Middle frontal gyrus (tissue), 1 donor: ENCODE measurements around the gene SLAMF9.

Source experiments
- DNase-seq: peaks from one replicate; pipeline ENCODE4 v3.0.0-alpha.2; 2015; ENCODE audit warnings: low spot score; ENCODE audit errors: extremely low spot score

The SLAMF9 gene

DNA sequence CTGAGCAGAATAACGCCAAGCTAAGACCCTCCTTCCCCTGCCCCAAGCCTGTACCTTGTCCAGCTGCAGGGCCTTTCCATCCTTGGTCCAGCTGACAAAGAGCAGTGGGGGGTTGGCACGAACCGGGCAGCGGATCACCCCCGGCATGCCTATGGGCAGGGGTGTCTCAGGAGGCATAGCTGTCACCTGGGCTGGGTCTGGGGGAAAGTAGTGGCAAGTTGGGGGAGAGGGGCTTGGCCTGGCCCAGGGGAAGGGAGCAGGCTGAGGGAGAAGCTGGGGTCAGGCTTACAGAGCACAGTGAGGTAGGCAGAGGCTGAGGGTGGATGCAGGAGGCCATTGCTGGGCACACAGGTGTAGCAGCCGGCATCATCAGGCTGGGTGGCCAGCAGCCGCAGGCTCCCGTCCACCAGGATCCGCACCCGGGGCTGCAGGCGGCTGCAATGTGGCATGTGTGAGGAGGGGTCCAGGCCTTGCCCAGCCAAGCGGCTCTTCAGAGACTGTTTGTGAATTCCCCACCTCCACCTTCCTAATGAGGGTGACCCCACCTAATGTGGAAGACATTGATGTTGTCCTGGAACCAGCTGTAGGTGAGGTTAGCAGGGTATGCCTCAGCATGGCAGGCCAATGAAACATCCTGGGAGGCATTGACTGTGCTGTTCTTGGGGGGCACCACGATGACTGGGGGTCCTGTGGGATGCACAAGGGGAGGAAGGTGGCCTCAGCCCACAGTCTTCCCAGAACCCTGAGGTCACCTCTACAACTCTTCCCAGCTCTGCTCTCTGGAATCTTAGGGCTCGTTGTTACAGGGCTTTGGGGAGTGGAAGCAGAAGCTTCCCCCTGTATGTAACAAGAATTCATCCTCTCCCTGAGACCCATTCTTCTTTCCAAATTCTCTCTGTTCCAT, 19.6 kb downstream of the SLAMF9 start:
- no peak for DNase-seq

DNA sequence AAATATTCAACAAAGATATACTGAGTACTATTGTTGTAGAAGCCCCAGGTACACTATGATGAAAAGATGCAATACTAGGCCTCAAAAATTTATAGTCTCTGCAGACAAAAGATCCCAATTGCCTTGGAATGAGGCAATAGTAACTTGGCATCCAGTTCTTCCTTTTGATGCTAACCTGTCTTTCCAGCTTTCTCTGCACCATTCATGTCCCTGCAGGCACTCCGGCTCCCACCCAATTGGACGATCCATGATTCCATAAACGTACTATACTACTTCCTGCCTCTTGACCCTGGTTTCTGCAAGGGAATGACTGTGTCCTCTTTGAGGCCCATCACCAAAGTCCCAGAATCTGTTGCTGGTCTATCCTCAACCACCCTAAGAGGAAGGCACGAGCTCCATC, 20.7 kb downstream of the SLAMF9 start:
- no peak for DNase-seq

- DNase-seq: no peak
Observed at GRCh38 chr1:159932296-159933285, 21.4 kb downstream of the SLAMF9 start.

DNA sequence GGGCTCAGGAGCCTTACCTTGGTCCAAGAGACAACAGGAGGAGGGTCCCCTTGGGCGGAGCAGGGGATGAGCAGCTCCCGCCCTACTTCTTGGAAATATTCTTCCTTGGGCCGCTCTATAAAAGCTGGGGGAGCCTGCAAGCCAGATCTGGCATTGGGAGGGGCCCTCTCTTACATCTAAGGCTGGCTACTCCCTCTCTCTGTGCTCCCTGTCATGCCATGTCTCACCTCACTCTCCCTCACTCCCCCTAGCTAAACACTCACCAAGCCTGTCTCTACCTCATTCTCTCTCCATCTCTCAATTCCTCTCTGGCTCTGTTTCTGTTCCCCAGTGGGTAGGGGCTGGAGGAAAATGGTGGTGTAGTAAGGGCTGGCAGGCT, 22.3 kb downstream of the SLAMF9 start:
- no peak for DNase-seq

GRCh38 chr1:159931101-159931794, 22.8 kb downstream of the SLAMF9 start:
- DNase-seq: no peak

- no peak for DNase-seq
Observed at GRCh38 chr1:159930634-159931033, 23.4 kb downstream of the SLAMF9 start.

- no peak for DNase-seq
Observed at GRCh38 chr1:159930216-159930615, 23.8 kb downstream of the SLAMF9 start.

- DNase-seq: no peak
Observed at GRCh38 chr1:159929155-159930051, 24.6 kb downstream of the SLAMF9 start.

GRCh38 chr1:159928491-159929050, 25.5 kb downstream of the SLAMF9 start:
- DNase-seq: no peak

DNA sequence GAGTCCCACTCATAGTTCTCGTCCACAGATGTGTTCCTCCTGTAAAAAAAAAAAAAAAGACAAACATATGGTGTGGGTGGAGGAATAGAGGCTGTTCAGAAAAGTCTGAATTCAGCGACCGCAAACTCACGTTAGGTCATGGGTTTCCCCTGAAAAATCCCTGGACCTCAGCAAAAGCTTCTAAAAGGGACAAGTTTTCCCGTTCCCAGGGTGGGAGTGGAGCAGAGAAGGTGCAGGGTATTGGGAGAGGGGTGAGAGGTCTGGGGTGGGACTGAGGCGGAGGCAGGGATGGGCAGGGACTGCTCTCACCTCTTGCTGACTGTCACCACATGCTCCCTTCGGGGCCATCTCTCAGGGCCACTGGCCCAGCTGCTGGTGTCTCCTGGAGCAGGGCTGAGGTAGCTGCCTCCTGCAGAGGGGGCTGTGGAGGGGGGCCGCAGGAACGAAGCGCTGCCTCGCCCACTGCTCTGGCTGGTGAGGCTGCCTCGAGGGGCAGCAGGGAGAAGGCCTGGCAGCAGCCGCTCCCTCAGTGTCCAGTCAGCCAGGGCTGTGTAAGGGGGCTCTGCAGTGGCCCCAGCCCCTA, 26.1 kb downstream of the SLAMF9 start:
- DNase-seq: no peak

GRCh38 chr1:159927211-159927848, 26.7 kb downstream of the SLAMF9 start:
- no peak for DNase-seq

DNA sequence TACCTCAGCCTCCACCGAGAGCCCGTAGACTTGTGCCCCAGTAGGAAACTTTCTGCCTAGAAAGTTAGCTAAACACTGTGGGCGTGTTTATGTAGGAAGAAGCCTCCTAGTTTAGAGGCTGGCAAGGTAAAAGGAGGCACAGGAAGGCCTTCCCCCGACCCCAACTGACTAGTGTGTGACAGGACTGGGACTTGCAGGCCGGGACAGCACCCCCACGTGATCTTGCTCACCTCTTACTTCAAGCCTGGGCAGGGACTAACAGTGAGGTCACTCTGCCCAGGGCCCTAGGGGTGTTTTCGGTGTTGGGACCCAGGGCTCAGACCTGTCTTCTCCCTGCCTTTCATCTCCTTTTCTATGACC, 28.3 kb downstream of the SLAMF9 start:
- DNase-seq: no peak

- no peak for DNase-seq
Observed at GRCh38 chr1:159924791-159925718, 29.0 kb downstream of the SLAMF9 start, which contains the start of gene TAGLN2. Gene TAGLN2 (minus strand): TSS chr1:159925507. CDS start chr1:159920509, 4,998 bp downstream.

- no peak for DNase-seq
Observed at GRCh38 chr1:159924025-159924790, 29.8 kb downstream of the SLAMF9 start.

DNA sequence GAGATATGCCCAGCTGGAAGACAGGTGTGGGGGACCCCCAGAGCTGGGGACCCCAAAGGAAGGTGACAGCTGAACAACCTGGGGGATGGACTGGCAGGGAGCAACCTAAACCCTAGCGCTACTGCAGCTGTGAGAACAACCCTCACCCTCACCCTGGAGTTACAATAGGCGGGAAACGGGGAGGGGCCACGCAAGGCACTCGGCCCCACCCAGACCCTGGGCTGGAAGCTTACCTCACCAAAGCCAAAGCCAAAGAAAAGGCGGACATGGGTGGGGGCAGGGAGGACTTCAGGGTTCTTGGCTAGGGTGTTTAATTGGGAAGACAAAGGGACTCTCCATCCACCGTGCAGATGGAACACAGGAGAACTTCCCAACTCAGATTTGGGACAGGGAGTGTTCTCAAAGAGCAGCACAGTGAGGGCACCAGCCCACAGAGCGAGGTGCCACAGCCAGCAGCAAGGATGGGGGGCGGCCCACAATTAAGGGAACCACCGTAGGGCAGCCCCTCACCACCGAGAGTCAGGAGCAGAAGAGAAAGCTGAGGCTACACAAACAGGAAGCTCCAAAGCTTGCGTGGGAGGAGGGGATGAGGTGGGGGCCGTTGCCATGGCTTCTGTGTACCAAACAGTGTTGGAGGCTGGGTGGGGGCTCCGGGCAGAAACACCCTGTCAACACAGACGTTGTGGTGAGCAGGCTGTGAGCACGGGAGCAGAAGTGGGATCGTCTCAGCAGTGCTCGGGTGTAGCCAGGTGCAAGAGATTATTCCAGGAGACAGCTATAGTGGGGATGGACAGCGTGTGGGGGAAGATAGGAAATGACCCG, 30.6 kb downstream of the SLAMF9 start:
- DNase-seq: no peak

DNA sequence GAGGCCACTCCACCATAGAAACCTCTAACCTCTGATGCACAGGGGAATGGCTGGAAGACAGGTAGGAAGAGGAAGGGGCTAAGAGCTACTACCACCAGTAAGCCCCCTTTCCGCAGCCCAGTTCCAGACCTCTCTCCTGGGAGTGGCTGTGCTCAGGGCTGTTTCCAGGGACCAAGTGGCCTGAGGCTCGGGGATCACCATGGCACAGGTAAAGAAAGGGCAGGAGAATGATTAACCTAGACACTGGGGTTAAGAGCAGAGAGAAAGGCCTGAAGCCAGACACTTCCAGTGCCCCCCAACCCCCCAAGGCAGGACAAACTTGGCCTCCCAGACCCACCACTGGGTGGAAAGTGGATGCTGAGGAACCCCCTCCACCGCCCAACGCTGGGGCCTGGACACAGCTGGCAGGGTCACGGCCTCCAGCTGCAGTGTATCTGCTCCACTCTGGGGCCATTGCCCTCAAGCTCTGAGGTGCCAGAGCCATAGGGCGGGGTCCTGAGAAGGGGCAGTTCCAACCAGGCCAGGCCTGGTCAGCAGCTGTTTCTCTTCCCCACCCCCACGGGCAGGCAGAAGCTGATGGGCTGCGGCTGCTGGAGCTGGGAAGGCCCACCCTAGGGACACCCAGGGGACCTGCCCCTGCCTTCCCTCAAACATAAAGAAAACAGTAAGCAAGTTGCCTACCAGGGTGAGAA, 31.4 kb downstream of the SLAMF9 start:
- no peak for DNase-seq
